ENCODE measurements around the gene NOD2.

DNA sequence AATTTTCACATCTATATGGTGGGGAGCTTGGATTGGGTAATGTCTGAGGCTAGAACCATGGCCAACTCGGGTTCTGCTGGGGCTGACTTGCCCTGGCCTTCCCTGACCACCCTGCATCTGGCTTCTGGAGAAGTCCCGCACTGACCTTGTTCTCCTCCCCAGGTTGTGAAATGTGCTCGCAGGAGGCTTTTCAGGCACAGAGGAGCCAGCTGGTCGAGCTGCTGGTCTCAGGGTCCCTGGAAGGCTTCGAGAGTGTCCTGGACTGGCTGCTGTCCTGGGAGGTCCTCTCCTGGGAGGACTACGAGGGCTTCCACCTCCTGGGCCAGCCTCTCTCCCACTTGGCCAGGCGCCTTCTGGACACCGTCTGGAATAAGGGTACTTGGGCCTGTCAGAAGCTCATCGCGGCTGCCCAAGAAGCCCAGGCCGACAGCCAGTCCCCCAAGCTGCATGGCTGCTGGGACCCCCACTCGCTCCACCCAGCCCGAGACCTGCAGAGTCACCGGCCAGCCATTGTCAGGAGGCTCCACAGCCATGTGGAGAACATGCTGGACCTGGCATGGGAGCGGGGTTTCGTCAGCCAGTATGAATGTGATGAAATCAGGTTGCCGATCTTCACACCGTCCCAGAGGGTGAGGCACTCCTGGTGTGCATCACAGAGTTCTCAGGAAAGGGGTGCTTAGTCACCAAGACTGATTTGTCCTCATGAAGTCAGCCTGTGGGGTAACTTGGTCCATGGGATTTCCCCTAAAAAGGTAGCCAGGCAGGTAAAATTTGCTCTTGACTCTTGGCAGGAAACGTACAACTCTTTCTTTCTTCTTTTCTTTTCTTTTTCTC, 6.1 kb downstream of the NOD2 start:
- TF ChIP-seq, protein P1, sequence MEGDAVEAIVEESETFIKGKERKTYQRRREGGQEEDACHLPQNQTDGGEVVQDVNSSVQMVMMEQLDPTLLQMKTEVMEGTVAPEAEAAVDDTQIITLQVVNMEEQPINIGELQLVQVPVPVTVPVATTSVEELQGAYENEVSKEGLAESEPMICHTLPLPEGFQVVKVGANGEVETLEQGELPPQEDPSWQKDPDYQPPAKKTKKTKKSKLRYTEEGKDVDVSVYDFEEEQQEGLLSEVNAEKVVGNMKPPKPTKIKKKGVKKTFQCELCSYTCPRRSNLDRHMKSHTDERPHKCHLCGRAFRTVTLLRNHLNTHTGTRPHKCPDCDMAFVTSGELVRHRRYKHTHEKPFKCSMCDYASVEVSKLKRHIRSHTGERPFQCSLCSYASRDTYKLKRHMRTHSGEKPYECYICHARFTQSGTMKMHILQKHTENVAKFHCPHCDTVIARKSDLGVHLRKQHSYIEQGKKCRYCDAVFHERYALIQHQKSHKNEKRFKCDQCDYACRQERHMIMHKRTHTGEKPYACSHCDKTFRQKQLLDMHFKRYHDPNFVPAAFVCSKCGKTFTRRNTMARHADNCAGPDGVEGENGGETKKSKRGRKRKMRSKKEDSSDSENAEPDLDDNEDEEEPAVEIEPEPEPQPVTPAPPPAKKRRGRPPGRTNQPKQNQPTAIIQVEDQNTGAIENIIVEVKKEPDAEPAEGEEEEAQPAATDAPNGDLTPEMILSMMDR (IDR thresholded peaks at IDR 0.05; ENCODE audit: insufficient read depth, low read depth, low read length): no peak
- TF ChIP-seq EZH2 (IDR thresholded peaks at IDR 0.05; ENCODE audit: insufficient read depth, low read length): no peak

Data from astrocyte (in vitro differentiated cells and primary cell).